Adipocyte (in vitro differentiated cells): Measurements from ENCODE around the gene PMFBP1.

Experiments
- DNase-seq: peaks from one replicate; pipeline ENCODE4 v3.0.0-alpha.2; 2015; ENCODE audit warnings: low read depth
- H3K27me3 ChIP-seq: replicated peaks from 2 replicates; pipeline ENCODE4 v1.7.0; 2013; ENCODE audit warnings: mild to moderate bottlenecking, low read length, moderate library complexity; ENCODE audit not compliant: control insufficient read depth, insufficient read depth
- H3K36me3 ChIP-seq: 2 replicates; pipeline ENCODE4 v1.7.0; 2013; ENCODE audit warnings: low read length, mild to moderate bottlenecking, moderate library complexity; ENCODE audit not compliant: control insufficient read depth, insufficient read depth, severe bottlenecking
- H3K4me1 ChIP-seq: 2 replicates; pipeline ENCODE4 v1.7.0; 2013; ENCODE audit warnings: mild to moderate bottlenecking, low read length, moderate library complexity; ENCODE audit not compliant: control insufficient read depth, insufficient read depth
- H3K4me3 ChIP-seq: 2 replicates; pipeline ENCODE4 v1.7.0; 2013; ENCODE audit warnings: mild to moderate bottlenecking, low read length, moderate library complexity
- H3K9ac ChIP-seq: 2 replicates; pipeline ENCODE4 v1.7.0; 2013; ENCODE audit warnings: mild to moderate bottlenecking, low read length, moderate library complexity
- H3K9me3 ChIP-seq: 2 replicates; pipeline ENCODE4 v1.7.0; 2013; ENCODE audit warnings: mild to moderate bottlenecking, low read length, moderate library complexity; ENCODE audit not compliant: control insufficient read depth

PMFBP1 gene

DNA sequence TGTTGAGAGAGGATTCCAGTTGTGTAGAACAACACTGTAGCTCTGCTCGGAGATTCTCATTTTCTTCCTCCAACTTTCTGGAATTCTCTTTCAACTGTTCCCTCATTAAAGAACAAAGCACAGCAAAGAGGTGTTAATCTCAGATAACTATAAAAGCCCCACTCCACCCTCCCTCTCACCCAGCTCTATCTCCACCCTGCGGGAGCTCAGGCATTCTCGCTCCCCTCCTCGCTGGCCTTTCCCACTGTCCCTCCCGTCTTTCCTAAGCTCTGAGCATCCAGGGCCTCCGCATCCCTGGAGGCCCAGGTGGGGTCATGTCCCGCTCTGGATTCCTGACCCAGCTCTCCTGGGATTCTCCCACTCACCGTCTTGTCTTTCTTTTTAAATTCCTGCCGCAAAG is 43.3 kb downstream of the PMFBP1 start:
- no peak overlapping the region for H3K9ac ChIP-seq
- peaks cover 4% of the 10 kb centered on the region for H3K4me1 ChIP-seq
- no peaks in the 10 kb centered on the region for H3K36me3 ChIP-seq
- H3K9me3 ChIP-seq = no peaks in the 10 kb centered on the region
- DNase-seq = no peak
- H3K27me3 ChIP-seq = no peaks in the 10 kb centered on the region
- H3K4me3 ChIP-seq = no peak overlapping the region

DNA sequence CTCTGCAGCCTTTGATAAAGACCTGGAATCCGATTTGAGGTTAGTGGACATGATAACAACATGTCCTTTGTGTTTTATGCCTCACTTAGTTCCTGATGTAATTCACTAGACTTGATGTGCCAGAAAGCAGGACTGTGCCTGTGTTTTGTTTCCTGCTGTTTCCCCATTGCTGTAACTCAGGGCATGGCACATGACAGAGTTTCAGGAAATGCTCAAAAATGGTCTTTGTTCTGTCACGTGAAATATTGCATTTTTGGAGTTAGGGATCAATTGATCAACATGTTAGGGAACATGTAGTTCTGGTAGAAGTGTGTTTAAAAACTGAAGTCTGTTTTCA is 45.6 kb downstream of the PMFBP1 start:
- Histone ChIP-seq H3K4me1 (peaks cover 4% of the 10 kb centered on the region), H3K4me3 (no peak overlapping the region), H3K9ac (no peak overlapping the region), H3K36me3 (no peaks in the 10 kb centered on the region), H3K9me3 (no peaks in the 10 kb centered on the region), H3K27me3 (no peaks in the 10 kb centered on the region)
- no peak for DNase-seq

DNA sequence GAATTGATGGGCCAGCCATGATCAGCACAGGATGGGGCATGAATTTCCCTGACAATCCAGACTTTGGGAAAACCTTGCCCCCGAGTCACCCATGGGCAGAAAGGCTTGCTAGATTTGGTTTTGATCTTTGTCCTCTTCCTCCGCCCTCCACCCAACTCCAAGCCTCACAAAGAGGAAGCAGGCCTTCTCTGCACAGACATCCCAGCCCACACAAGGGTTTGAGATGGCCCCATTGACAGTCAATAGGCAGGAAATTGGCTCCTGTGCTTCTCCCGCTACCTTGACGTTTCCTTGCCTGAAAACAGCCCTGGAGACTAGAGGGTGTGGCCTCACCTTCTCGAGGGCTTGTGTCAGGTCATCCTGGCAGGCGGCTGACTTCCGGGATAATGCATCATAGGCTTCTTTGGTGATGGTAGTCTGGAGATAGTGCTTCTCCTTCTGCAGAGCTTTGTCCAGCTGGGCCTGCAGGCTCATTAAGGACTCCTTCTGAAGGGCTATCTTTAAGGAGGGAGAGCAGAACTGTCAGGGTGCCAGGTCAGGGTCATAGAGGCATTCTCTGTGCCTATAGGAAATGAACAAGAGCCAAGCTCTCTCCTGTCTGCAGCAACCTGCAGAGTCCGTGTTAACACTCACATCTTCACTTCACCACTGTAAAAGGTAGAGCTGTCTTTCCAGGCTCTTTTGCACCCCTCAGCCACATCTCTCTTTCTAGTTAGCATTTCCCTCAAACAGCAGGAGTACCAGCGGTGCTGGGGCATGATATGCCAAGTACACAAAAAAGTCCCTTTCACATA is 46.1 kb downstream of the PMFBP1 start:
- Histone ChIP-seq H3K4me3 (no peak overlapping the region), H3K9ac (no peak overlapping the region), H3K36me3 (no peaks in the 10 kb centered on the region), H3K27me3 (no peaks in the 10 kb centered on the region), H3K9me3 (no peaks in the 10 kb centered on the region), H3K4me1 (peaks cover 4% of the 10 kb centered on the region)
- DNase-seq = no peak

DNA sequence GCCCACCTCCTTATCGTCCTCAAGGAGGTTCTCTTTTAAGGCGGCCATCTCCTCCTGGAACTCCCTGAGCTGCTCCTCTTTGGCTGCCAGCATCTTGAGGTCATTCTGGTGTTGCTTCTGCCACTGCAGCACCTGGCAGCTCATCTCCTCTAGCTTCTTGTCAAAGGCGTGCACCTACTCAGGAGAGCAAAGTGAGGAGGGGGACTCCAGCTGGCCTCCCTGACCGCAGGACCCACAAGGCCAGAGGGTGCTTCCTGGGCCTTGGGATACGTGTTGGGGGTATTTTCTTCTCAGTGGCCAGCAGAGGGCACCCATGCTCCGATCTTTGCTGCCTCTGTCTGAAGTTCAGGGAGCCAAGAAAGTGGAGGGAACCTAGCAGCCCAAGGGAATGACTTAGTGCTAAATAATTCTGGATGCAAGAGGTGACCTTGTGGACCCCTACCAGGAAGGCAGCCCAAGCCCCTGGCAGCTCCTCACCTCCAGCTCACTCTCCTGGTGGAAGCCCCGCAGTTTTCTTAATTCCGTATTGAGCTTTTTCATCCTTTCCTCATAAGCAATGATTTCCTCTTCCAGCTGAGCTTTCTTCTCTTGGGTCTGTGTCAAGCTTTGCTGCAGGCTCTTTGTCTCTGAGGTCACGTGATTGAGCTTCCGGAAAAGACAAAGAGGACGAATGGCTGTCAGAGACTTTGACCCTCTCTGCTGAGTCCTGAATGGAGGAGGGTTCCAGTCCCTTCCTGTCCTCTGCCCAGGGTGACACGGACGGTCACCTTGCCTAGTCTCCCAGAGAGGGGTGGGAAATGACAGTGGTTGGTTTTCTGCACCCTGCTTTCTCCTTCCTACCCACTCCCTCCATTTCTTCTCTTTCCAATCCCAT is 47.0 kb downstream of the PMFBP1 start:
- peak; percentile 82 for DNase-seq

DNA sequence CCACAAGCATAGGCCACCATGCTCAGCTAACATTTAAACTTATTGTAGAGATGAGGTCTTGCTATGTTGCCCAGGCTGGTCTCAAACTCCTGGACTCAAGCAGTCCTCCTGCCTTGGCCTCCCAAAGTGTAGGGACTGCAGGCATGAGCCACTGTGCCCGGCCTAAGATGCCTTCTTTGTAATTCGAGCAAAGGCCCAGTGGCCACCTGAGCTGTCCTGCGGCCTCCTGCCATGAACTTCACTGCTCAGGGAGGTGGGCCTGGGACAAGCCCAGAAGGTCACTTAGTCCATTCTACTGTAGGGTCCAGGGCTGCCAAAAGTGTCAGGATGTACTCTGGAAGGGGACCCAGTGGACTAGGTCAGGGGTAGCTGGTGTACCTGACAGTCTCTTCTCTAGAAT is 47.8 kb downstream of the PMFBP1 start:
- H3K9ac ChIP-seq = no peak overlapping the region
- no peaks in the 10 kb centered on the region for H3K27me3 ChIP-seq
- no peak for DNase-seq
- H3K9me3 ChIP-seq = no peaks in the 10 kb centered on the region
- no peaks in the 10 kb centered on the region for H3K36me3 ChIP-seq
- H3K4me3 ChIP-seq = no peak overlapping the region
- peaks cover 4% of the 10 kb centered on the region for H3K4me1 ChIP-seq

More for the DNA sequence above, 47.0 kb downstream of the PMFBP1 start:
- Histone ChIP-seq H3K9ac (no peak overlapping the region), H3K9me3 (no peaks in the 10 kb centered on the region), H3K4me1 (peaks cover 4% of the 10 kb centered on the region), H3K36me3 (no peaks in the 10 kb centered on the region), H3K27me3 (no peaks in the 10 kb centered on the region), H3K4me3 (no peak overlapping the region)

DNA sequence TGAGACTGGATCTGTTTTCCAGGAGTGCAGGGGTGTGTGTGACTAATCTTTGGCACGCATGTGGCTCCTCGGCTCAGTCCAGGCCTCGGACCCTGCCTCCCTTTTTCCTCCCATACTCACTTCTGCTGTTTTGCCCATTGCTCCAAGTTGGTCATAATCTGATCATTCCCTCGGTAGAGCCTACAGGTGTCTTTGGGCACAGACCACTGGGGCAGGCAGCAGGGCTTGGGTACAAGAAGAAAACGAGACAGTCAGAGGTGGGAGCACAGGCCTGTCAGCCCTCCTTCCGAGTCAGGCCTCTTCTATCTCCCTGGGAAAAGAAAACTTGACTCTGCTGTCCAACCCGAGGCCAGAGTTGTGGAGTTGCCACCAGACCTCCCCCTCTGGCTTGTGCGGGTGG is 48.5 kb downstream of the PMFBP1 start:
- Histone ChIP-seq H3K4me1 (peaks cover 4% of the 10 kb centered on the region), H3K36me3 (no peaks in the 10 kb centered on the region)
- no peak for DNase-seq

DNA sequence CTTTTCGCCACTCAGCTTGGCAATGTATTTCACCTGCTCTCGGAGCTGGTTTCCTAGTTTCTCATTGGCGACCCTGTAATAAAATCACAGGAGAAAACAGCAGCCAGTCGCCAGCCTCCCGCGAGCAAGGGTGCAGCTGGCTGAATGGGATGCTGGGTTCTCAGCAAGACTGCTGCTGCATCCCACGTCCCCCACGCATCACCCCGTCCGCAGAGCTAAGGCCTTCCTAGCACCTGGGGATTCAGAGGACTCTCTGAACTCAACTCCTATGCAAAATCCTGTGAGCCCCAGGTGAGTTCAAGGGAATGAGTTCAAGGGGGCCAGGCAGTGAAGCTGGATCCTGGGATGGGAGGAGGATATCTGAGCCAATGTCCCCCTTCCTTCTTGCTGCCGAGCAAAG is 49.0 kb downstream of the PMFBP1 start:
- Histone ChIP-seq H3K9me3 (no peaks in the 10 kb centered on the region), H3K4me3 (no peak overlapping the region), H3K36me3 (no peaks in the 10 kb centered on the region), H3K27me3 (no peaks in the 10 kb centered on the region), H3K9ac (no peak overlapping the region), H3K4me1 (peaks cover 4% of the 10 kb centered on the region)
- no peak for DNase-seq

More for the DNA sequence above, 48.5 kb downstream of the PMFBP1 start:
- H3K4me3 ChIP-seq = no peak overlapping the region
- no peaks in the 10 kb centered on the region for H3K9me3 ChIP-seq
- H3K27me3 ChIP-seq = no peaks in the 10 kb centered on the region
- H3K9ac ChIP-seq = no peak overlapping the region

DNA sequence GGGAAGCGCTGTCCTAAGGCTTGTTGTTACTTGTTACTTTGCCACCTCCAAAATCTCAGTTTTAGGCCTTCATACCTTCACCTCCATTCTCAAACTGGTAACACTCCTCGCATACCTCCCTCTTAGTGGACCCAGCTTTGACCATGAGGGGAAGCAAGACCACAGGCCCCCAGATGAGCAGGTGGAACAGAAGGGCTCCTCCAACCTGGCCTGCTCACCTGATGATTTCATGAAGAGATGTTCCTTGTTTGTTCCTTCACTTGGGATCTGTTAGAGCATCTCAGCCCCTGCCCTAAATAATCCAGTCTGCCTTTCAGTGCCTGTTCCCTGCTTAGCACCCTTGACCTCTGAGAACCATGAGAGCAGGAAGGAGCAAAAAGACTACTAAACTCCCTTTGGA is 49.6 kb downstream of the PMFBP1 start:
- Histone ChIP-seq H3K4me3 (no peak overlapping the region), H3K36me3 (no peaks in the 10 kb centered on the region), H3K4me1 (peaks cover 4% of the 10 kb centered on the region), H3K9me3 (no peaks in the 10 kb centered on the region), H3K27me3 (no peaks in the 10 kb centered on the region), H3K9ac (no peak overlapping the region)
- no peak for DNase-seq

DNA sequence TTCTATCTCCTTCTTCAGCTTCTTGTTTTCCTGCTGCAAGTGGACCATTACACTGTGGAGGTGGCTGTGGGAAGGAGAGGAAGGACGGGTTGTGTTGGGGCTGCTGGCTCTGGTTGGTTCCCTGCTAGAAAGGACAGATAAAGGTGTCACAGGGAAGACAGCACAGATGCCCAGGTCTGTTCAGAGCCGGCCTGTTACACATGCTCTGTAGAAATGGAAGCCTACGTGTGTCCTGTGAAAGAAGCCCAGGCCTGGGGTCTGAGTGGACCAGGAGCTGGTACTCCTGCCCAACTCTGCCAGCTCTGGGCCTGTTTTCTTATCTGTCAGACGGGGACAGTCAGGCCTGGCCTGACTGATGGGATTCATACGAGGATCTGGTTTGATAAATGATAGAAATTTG is 51.9 kb downstream of the PMFBP1 start:
- no peaks in the 10 kb centered on the region for H3K27me3 ChIP-seq
- H3K4me3 ChIP-seq = no peak overlapping the region
- H3K4me1 ChIP-seq = peaks cover under 1% of the 10 kb centered on the region
- H3K9me3 ChIP-seq = no peaks in the 10 kb centered on the region
- DNase-seq = no peak
- no peaks in the 10 kb centered on the region for H3K36me3 ChIP-seq
- no peak overlapping the region for H3K9ac ChIP-seq

DNA sequence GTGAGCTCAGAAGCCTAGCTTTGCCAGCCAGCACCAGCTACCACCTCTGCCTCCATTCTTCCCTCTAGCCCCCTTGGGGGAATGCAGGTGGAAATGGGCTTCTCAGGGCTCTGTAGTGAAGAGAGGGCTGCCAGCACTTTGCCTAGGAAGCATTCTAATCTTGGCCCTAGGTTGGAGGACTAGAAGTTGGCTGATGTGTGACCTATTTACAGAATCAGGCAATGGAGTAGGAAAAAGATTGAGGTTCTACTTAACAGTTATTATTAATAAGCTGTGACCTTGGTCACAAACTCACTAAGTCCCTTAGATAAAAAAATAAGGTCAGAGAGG is 58.4 kb downstream of the PMFBP1 start:
- no peaks in the 10 kb centered on the region for H3K4me1 ChIP-seq
- no peaks in the 10 kb centered on the region for H3K9me3 ChIP-seq
- no peak for DNase-seq
- no peak overlapping the region for H3K4me3 ChIP-seq
- H3K9ac ChIP-seq = no peak overlapping the region
- H3K27me3 ChIP-seq = no peaks in the 10 kb centered on the region
- H3K36me3 ChIP-seq = peaks cover 47% of the 10 kb centered on the region

DNA sequence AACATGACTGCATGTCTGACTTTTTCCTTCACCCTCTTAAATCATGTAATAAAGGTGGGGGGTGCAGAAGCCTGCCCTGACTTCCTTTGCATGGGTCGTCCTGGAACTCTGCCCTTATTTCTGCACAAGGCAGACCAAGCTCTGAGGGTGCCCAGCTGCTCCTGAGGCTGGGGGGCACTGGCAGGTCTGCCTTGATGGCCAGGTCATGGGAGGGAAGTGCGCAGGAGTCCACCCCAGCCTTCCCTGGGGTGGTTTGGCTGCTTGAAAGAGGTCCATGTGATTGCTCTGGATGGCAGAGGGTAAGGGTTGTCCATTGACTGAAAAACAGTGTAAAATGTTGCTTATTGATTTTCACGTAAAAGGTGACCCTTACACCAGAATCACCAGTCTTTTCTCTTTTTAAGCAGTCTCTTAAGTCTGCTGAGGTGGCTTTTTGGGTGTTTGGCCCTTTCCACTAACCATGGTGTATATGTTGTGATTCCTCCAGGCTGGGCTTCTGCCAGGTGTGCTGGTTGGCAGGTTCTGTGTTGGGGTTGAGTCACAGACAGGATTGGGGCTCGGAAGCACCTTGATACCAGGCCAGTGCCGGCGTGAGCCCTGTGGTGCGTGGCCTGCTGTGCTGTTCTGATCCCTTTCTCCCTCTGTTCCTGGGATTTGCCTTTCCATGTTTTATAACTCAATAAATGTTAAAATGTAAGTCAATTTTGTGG is 58.9 kb downstream of the PMFBP1 start:
- no peak overlapping the region for H3K9ac ChIP-seq

More for the DNA sequence above, 58.9 kb downstream of the PMFBP1 start:
- peaks cover 52% of the 10 kb centered on the region for H3K36me3 ChIP-seq
- no peaks in the 10 kb centered on the region for H3K4me1 ChIP-seq
- no peaks in the 10 kb centered on the region for H3K27me3 ChIP-seq
- no peaks in the 10 kb centered on the region for H3K9me3 ChIP-seq
- DNase-seq = no peak
- H3K4me3 ChIP-seq = no peak overlapping the region
